ENCODE measurements around the gene KERA.
"Not testable (repeated sequence)": the region's sequence is repeated elsewhere in the genome, so short reads cannot be mapped to it uniquely, and the experiment has no call there.

KERA gene, protein sequence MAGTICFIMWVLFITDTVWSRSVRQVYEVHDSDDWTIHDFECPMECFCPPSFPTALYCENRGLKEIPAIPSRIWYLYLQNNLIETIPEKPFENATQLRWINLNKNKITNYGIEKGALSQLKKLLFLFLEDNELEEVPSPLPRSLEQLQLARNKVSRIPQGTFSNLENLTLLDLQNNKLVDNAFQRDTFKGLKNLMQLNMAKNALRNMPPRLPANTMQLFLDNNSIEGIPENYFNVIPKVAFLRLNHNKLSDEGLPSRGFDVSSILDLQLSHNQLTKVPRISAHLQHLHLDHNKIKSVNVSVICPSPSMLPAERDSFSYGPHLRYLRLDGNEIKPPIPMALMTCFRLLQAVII

DNA sequence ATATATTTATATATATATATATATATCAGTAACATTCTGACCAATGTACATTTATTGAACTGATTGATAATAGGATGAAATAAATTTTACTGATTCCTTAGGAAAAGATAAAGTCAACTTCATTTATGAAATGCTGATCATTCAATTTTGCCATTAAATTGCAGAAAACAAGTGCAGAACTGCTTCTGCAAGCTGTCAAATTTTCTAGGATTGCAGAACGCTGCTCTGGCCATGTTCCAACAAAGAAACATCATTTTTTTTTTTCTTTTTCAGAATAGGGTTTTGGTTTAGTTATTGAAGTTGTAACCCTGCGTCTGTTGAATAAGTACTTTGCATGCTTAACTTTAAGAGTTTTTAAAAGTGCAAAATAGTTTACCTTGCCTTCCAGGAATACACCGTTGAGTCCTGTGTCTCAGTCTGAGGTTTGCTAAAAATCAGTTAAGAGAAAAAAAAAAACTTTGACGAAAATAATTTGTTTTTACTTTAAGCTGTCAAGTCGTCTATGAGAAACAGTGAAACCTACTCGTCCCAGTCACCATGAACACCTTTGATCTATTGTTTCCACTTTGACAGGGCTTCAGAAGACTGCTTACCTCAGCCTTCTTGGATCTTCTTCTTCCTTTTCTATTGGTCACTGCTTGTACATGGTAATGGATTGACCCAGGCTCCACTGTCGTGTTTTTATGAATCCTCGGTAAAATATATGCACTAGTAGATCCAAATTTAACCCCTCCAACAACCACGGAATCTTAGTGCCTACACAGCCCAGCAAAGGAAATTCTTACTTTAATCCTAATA lies at the start of gene KERA:
Gene KERA, minus strand, starts transcription at position 657 of the 798 bp plus-strand sequence. CDS start 1,743 bp downstream, outside the sequence.
- DNase-seq (ENCODE audit: low read depth) = no peak

DNA sequence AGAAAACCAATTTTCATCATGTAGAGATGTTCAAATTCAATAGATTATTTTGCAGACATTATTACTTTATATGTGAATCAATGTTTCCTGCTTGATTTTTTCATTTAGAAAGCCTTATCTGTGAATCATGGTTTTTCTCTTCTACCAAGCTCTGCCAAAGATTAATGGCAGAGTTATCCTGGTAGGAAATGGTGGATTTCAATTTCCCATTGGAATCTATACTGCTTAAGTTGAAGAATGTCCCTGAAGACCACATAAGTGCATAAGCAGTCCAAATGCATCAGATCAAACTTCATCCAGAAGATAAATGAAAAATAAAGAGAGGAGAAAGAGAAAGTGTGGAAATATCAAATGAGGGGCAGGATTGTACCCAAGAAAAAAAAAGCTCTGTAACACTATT lies 48.5 kb upstream of the KERA start:
- no peak for DNase-seq (ENCODE audit: low read depth)

DNA sequence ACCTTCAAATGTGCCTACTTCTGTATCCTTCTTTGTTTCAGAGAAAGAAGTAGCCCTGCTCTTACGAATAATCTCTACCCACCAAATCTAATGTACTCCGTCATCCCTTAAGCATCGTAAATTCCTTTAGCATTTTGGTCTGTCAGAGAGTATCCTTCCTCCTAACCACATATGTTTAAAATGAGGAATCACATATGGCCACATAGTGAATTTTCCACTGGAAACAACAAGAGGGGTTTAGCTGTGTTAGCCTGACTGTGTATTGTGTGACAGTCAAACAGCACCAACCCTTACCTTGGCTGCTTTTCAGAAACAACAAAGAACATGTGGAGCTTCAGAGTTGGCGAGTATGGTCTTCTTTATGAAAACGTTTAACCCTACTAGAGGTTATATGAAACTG lies 48.0 kb upstream of the KERA start:
- DNase-seq (ENCODE audit: low read depth) = no peak

DNA sequence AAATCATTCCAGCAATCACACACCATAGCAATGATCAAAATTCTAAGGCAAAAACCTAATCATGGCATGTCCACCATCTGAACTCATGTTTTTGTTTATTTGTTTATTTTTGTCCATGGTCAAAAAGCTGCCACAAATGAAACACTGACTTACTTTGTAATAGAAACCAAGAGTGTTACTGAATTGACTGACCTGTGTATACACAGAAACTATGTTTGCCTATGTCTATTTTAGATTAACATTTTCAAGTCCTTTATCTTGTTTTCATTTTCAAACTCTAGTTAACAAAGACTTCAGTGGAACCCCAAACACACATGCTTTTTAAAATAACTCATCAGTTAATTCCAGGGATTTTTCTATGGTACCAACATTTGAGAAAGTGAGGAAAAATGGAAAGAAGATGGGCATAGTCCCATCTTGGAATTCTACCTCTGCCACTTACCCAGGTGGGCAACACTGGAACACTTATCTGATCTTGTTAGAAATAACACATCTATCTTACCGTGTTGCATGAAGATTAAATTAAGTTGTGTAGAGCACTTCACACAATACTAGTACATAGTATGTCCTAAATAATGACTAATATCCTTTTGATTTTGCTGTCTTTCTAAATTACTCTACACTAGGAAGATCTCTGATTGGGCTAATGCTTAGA lies 47.1 kb upstream of the KERA start:
- DNase-seq (ENCODE audit: low read depth) = no peak

DNA sequence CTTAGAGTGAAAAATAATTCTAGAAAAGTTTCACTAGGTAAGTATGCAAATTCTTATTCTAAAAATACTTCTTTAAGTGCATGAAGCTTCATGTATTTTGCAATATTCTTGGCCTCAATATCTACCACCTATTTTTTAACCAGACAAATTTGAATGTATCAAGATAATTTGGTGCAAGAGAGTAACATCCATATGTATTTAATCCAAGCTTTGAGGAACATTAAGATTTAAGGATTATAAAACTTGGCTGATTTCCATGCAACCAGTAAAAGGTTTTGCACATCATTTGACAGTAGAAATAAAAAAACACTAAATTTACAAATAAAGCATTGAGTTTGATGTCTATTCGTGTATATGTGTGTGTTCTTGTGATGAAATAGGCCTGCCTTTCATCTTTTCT lies 45.8 kb upstream of the KERA start:
- DNase-seq (ENCODE audit: low read depth) = no peak

DNA sequence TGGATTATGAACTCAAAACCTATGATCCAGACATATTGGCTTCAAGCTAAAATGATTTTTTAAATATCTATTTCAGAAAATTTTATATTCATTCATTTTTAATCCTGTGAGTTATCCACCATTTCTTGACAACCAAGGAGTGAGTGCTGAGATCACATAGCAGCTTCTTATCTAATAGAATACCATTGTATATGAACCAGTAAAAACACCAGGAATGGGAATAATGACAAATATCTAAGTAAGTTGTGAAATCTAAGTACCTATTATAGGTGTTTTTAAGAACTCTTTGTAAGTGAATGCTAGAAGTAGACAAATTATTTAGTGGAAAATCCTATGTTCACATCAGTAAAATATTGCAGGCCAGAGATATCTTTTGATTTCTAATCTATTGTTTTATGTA lies 45.3 kb upstream of the KERA start:
- DNase-seq (ENCODE audit: low read depth) = no peak

DNA sequence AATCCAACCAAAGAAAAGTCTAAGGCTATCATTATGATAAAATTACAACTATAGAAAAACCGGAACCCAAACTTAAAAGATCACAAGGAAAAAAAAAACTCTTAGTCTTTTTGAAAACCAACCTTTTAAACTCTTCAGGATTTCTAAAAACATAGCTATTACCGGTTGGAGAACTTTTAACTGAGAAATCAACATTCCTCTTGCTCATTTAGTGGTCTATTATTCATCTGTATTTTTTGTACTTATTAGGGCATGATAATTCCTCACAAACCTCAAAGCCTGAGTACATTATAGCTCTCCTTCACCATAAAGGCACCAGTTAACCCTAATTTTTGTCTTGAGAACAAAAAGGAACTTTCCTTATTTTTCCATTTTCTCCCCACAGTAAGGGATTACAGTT lies 43.1 kb upstream of the KERA start:
- no peak for DNase-seq (ENCODE audit: low read depth)

DNA sequence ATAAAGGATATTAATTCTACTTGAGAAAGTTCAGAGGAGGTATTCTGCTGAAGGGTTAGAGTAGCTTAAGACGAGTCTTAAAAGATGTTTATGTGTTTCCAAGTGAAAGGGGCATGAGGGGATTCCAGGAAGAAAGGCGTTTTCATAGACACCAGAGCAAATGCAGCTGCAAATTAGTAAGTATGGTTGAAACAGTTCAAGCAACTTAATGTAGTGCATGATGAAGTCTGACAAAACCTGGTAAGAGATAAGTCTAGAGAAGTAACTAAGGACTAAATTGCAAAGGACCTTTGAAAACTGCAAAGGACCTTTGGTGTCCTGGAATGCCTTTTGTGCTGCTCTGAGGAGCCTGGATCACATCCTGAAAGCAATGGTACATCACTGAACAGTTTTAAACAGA lies 42.0 kb upstream of the KERA start:
- DNase-seq (ENCODE audit: low read depth) = no peak

DNA sequence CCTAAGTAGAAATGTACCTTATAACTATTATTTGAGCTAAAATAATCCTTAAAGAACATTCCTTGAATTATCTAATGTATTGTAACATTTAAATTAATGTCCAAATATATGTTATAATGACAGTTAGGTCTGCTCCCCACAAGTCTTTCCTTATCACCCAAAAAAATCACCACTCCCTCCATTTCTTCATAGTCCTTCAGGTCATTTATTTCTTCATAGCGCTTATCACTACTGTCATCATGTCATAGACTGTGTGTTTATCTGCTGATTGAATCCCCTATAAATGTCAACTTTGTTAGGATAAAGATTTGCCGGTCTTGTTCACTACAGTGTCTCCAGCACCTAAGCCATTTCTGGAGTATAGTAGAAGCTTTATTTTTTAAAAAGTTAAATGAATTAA lies 41.5 kb upstream of the KERA start:
- DNase-seq (ENCODE audit: low read depth) = no peak

DNA sequence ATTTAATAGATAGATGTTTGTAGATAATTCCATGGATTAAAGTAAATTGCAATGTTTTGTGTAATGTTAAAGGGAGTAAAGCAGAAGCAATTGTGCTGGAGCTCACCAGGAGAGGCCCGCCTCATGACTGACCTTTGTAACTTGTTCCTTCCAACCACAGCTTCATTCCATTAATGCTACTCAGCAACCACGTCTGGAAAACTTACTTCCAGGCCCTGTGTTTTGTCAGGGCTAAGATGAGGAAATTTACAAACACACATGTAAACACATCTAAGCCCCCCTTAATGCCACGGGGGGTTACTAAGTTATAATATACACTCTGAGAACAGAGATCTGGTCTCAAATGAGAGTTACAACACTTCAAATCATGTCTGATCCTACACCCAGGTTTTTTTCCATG lies 41.1 kb upstream of the KERA start:
- DNase-seq (ENCODE audit: low read depth) = no peak

DNA sequence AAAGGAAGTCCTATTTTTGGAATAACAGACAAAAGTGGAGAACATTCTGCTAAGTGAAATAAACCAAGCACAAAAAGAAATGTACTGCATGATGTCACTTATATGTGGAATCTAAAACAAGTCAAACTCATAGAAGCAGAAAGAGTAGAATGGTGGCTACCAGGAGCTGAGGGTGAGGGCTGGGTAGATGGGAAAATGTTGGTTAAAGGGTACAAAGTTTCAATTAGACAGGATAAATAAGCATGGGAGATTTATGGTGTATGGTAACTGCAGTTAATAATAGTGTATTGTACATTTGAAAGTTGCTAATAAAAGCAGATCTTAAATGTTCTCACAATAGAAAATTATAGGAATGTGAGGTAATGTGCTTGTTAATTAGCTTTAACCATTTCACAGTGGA lies 40.6 kb upstream of the KERA start:
- no peak for DNase-seq (ENCODE audit: low read depth)

DNA sequence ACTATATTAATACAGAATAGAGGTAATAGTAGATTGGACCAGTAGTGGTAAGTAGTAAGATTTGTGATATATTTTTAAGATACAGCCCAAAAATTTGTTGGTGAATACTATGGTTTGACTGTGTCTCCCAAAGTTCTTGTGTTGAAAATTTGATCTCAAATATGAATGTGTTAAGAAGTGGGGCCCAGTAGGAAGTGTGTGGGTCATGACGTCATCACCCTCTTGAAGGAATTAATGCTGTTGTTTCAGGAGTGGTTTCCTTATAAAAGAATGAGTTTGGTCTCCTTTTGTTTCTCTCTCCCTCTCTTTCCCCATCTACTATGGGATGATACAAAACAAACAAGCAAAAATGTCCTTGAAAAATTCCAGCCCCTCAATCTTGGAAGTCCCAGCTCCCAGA lies 37.1 kb upstream of the KERA start:
- no peak for DNase-seq (ENCODE audit: low read depth)

DNA sequence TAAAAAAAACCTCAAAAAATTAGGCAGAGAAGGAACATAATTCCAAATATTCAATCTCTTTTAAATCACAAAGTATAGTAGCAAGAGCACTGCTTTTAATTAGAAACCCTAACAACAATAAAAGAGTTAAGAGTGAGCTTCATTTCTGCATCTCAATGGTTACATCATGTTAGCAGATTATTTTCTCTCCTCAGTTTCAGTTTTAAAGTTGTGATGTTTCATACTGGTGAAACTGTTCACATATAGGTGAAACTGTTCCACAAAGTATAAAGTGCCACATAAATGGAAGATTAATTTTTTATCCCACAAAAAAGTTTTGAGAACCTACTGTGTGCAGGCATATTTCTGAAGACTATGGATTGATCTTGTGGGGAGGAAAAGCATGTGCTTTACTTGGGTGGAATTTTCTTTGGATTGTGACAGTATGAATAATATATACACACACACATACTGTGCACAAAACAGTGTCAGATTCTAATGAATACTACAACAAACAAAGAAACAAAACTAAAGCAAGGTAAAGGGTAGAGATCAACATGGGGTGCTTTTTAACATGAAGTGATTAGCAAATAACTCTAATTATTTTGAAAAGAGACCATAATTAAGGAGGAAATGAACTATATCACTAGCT lies 36.3 kb upstream of the KERA start:
- no peak for DNase-seq (ENCODE audit: low read depth)

DNA sequence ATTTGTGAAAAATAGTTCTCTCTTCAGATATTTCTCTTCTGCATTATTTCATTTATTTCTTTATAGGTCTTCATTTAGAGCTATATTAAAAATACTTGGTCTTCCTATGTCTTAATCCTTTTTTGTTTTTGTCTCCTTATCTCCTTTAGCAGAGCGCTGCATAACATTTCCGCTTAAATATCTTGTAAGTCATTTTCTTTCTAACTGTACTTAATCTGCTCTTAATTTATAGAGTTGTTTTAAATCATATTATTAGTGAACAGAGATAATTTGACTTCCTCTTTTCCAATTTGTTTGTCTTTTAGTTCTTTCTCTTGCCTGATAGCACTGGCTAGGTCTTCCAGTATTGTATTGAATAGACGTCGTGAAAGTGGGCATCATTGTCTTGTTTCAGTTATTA lies 35.5 kb upstream of the KERA start:
- no peak for DNase-seq (ENCODE audit: low read depth)

DNA sequence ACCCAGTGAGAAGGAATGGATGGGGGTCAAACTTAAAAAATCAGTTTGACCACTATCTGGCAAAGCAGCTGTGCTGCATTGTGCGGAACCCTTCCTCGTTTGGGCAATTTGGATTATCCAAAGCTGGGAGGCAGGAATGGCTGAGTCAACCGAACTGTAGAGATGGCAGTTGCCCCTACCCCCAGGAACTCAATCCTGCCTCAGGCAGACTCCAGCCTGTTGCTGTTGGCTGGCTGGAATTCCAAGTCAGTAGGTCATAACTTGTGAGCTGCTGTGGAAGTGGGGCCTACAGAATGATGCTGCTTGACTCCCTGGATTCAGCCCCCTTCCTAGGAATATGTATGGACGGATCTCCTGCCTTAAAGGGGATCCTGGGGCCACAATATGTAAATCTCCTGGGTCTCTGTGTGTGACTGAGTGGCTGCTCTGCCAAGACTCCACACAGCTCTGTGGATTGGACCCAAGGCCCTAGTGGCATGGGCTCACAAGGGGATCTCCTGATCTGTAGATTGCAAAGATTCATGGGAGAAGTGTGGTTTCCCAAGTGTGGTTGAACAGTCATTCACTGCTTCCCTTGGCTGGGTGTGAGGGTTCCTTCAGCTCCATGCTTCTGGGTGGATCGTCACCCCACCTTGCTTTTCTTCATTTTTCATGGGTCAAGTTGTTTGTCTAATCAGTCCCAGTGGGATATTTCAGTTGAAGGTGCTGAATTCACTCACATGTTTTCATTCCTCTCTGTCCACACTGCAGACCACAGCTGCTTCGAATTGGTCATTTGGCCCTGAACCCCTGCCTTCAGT lies 34.3 kb upstream of the KERA start:
- no peak for DNase-seq (ENCODE audit: low read depth)

DNA sequence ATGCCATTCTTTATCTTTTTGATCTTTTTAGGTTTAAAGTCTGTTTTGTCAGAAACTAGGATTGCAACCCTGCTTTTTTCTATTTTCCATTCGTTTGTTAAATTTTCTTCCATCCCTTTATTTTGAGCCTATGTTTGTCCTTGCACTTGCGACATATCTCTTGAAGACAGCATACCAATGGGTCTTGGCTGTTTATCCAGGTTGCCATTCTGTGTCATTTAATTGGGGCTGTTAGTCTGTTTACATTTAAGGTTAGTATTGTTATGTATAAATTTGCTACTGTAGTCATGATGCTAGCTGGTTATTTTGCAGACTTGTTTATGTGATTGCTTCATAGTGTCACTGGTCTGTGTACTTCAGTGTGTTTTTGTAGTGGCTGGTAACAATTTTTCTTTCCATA lies 32.1 kb upstream of the KERA start:
- not testable (repeated sequence) for DNase-seq (ENCODE audit: low read depth)

DNA sequence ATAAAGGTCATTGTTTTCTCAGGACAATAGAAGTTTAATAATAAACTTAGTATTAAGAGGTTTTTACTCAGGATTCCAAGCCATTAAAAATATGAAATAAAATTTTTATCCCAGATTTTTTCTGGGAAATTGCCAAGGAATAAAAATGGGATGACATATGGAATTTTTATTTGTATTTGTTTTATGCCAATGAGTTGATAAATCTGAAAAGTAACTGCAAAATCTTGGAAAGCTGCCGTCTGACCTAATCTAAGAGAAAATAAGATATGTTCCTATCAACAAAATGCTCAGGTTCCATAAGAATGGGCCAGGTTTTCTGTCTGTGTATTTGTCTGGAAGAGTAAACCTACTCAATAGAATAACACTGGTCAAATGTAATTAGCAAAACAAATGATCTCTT lies 22.2 kb upstream of the KERA start:
- no peak for DNase-seq (ENCODE audit: low read depth)

DNA sequence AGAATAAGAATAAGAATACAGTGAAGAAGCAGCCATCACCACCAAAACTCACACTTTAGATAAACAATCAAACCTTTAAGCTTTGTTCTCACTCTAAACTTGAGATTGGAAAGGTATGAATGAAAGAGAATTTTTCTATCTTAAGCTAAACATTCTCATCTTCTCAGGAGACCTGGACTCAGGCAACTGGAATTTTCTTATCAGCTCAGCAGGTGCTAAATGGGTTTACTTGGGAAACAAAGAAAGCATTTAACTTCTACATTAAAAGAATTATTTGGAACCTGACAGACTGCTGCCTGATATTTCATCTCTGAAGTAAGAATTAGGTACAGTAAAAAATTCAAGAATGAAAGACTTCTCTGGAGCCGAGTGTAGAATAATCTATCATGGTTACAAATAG lies 20.7 kb upstream of the KERA start:
- no peak for DNase-seq (ENCODE audit: low read depth)

DNA sequence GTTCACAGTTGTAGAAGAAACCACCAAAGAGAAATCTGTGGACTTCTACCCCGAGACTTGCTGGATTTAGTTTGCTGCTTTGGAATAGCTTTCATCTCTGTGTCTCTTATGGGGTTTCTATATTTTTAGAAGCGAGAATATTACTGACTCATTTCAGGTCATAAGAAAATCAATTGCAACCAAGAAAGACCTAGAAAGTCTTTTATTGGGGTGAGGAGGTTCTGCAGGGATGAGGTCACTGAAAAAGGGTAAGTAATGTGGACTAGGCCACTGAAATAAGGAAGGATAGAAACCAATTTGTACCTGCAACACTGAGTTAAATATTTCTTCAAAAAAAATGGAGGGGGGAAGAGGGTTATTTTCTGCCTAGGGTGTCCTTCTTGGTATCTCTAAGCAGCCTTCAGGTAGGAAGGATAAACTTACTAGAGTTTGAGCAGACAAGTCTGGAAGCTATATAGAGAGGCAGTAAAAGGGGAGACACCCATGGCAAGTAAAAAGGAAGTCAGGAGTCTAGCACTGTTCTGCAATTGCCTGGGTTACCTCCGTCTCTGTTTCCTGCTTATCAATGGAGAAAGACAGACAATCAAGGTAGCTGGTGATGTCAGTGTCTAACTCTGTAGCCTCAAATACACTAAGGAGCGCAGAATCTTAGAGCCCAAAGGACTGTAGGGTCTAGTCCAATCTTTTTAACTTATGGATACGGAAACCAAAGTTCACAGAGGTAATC lies 19.6 kb upstream of the KERA start:
- DNase-seq (ENCODE audit: low read depth) = no peak

DNA sequence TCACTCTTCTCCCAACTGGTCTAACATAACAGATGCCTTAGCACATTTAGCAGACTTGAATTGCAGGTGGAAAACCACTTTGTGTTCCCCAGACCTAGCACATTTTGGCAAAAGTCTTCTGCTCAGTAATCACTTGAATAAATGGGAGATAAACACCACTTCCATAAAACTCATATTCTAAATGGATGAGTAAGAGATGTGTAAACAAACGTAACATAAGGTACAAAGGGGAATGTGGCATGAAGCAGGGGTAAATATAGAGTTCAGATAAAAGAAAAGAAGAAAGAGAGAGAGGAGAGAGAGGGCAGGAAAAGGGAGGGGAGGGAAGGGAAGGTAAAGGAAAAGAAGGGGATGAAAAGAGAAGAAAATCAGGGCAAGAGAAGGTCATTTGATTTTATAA lies 17.0 kb upstream of the KERA start:
- DNase-seq (ENCODE audit: low read depth) = no peak

DNA sequence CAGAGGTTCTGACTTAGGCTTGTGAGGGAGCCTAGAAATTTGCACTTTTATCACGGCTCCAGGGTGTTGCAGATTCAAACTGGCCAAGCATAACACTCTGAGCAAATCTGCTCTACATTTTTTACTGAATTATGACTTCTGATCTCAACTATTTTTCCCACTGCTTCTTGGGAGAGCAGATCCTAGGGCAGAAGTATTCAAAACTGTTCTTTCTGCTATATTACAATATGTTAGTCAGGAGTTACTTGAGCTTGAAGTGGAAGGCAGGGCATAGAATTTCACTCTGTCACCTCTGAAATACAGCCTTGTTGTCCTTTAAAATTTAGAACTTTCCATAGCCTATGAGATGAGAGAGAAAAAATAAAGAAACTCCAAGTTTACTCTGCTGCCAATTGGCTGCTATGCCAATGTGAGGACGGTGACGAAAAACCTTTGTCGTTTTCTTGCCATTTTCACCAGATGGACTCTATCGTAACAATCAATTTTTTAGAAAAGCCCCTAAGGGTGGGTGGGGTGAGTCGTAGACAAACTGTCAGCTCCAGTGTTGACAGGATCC lies 16.4 kb upstream of the KERA start:
- no peak for DNase-seq (ENCODE audit: low read depth)

All from activated gamma-delta T cell treated with anti-CD3 and anti-CD28 coated beads, Interleukin-2, amount 50 U/mL, for 16 hours (primary cell).